Activated CD8-positive, alpha-beta memory T cell treated with anti-CD3 and anti-CD28 coated beads for 24 hours (primary cell): ENCODE measurements around the gene NUP210.

ENCODE experiments used
- DNase-seq: peaks from one replicate; pipeline ENCODE4 v3.0.0-alpha.2; 2020

NUP210 gene

DNA sequence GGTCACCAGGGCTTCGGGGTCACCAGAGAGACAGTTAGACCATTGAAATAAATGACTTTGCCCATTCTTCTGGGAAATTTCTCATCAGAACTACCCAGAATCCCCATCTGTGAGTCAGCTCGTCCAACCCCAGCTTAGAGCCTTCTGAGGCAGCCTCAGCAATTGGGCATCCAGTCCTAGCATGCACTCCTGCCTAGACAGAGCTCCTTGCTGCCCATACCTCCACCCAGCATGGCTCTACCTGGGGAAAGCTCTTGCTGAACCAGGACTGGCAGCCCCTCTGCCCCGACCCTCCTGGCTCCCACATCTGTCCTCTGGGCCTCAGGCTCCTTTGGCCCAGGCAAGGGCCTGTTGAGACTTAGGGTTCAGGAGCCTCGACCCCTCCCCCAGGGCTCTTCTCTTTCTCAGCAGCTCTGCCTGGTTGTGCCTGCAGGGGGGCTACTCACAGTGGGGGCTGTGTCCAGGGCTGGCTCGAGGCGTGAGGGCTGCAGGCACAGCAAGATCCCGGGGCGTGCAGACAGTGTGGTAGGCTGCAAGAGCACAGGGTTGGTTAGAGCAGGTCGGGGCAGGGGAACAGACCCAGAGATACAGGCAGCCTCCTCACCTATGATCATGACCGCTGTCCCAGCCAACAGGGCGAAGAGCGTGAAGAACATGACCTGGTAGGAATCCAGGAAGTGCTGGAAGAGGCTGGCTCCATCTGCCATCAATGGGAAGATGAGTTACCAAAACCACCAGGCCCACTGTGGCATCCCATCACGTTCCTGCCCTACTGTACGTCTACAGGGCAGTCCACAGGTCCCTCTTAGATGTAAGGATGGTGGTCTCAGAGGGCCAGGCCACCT is 101.3 kb downstream of the NUP210 start:
- DNase-seq, result no peak

DNA sequence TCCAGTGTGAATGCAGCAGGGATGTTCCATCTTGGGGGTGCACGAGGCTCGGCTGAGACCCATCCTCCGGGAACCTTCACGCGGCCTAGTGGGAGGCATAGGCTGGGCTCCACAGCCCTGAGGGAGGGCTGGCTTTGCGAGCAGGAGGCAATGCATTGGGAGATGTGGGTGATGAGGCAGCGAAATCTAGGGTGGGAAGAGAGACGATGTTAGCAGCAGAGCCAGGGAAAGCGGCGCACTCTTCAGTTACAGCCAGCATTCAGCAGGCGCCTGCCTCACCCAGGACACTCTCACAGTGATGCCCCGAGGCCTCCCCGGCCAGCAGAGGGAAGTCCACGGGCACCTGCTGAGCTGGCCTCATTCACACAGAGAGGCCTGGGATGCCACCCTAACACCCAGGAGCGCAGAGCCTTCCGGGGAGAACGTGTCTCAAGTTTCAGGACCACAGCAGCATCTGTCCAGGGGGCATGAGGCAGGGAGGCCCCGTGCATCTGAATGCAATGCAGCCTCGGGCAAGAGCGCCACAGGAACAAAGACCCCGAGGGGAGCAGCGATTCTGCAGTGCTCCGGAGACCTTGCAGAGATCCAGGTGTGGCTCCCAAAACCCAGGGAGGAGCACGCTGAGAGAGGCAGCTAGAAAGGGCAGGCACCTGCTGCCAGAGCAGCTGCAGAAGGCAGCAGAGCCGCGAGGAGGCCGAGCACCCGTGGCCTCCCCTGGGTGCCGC is 102.4 kb downstream of the NUP210 start:
- DNase-seq, result no peak

DNA sequence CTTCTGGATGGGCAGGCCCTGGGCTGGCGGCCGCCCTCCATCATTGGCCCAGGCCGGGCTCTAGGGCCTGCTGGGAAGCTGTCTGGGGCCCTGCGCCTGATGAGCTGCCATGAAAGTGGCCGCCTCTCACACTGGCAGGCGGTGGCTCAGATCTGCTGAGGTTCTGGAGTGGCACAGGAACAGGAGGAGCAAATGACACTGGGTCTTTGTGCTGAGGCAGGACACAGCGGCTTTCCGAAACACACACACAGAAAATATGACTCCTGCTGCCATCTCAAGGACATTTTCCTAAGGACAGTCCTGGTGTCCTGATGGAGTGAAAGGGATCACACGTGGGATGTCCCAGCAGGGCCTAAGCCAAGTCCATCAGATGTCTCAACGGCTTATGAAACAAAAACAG is 103.5 kb downstream of the NUP210 start:
- no peak for DNase-seq

DNA sequence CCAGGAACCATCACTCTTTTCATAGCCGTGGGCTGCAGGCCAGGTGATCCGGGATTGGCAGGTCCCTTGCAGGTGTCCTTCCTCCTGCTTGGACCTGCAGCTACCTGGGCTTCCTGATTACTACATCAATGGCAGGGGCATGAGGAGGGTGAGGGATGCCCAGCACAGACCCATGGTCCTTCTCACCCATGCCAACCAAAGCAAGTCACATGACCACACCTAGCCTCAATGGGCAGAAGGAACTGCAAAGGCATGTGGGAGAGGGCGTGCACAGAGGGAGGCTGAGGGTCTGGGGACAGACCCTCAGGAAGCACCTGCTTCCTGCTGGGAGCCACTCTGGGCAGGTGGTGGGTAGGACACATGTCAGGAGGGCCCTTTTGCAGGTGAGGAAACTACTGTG is 105.2 kb downstream of the NUP210 start:
- no peak for DNase-seq

DNA sequence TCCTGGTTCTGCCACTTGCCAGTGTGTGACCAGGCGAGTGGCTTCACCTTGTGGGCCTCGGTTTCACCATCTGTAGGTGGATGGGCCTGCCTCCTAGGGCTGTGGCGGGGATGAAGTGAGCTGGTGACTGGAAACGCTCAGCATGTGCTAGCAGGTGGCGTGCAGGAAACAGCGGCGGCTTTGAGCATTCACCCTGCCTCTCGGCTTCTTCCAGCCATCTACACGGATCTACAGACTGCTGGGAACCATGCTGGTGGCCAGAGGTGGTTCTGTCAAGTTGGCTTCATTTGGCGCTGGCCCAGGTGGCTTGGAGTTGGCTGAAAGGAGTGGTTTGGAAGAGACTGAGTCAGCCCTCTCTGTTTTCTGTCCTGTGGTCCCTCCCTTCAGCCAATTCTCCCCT is 106.3 kb downstream of the NUP210 start:
- DNase-seq, result no peak

DNA sequence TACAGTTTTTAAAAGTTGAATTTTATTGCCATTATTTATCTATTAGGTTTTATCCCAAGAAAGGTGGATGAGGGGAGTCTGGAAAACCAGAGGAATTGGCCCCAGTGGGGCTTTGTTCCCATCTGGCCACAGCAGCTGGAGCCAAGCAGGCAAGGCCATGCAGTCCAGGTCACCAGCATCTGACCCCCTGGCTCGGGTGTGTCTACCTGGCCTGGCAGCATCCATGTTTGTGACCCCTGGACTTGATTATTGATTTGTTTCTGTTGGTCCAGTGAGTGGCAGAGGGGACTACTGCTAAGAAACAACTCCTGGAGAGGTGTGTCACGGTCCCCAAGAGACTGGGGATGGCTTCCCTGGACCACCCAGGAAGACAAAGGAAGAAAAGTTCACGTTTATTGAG is 111.1 kb downstream of the NUP210 start:
- no peak for DNase-seq

DNA sequence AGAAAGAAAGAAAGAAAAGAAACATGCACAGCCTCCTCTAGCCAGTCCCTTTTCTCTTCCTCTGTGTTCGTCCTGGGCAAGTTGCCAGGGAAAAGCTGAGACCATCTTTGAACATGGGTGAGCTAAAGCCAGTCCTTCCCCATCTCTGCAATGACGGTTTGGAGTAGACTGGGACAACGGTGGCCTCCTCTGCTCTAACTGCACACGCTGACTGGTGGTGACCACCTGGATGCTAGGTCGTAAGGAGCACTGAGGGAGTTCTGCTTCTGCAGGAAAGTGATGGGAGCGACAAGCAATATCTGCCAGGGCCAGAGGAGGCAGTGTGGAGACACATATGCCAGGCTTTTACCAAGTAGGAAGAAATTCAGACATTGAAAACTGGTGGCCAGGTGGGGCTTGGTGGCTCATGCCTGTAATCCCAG is 111.7 kb downstream of the NUP210 start:
- DNase-seq, result no peak

DNA sequence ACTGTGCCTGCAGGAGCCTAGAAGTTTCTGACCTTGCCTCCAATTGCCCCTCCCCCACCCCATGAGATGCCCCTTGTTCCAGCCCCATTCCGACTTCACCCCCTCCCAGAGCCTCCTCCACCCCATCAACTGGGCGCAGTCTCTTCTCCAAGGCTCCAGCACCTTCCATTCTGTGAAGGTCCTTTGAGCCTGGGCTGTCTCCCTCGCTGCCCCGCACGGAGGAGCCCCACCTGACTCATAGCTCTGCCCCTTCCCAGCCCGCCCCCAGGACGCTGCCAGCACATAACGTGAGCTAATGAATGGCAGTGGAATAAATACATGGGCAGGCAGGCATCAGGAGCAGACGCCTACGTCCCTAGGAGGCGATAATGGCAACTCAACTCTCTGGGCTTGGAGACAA is 113.1 kb downstream of the NUP210 start:
- DNase-seq, result no peak

DNA sequence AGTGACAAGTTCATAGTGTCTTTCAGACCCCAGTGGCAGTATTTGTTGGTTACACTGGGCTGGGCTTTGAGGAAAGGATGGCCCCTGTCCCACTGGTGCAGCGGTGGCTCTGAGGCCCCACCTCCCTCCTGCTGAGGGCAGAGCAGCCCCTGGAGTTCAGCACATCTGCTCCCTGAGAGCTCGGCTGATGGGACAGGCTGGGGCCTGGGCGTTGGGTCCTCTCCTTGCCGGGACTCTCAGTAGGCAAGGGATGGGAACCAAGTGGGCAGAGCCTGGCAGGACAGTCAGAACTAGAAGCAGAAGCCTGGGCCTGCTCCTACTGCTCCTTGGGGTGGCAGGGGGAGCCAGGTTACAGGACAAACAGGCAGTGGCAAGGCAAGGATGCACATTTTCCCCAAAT is 114.5 kb downstream of the NUP210 start:
- DNase-seq, result no peak

DNA sequence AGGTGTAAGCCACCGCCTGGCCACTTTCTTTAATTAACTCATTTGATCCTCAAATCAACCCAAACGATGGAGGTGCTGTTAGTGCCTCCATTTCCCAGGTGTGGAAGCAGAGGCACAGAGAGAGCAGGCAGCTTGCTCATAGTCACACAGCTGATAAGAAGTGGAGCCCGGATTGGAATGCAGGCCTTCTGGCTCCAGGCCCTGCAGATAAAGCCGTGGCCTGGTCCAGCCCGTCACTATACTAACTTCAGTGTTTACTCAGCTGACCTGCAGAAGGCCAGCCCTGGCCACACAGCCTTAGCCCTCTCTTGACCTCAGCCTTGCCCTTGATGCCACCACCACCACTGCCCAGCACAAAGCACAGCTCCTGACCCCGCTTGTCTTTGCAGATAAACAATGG is 116.7 kb downstream of the NUP210 start:
- no peak for DNase-seq

DNA sequence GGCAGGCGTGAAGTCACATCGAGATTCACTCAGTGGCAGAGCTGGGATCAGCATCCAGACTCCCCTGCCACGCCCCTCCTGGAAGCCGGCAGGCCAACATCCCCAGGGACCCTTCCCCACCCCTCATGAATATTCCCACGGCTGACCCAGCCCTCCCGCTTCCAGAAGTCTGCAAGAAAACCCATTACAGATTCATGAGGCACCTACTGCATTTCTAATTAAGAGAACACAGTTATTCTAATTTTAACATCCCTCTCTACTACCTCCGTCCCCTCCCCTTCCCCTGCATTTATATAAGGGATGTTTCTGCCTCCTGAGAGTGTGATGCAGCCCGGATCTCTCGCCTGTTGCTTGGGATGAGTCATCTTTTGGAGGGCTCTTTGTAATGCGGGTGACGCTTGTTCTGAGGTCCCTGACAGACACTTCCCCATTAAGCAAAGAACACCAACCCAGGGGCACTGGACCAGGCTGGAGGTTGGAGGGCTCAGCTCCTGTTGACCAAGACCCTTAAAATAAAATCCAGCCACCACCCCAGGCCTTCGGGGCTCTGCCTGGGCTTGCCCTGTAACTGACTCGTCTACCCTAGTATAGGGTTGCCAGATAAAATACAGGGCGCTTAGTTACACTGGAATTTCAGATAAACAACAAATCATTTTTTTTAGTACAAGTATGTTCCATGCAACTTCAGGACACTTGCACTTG is 118.7 kb downstream of the NUP210 start:
- DNase-seq, result no peak

DNA sequence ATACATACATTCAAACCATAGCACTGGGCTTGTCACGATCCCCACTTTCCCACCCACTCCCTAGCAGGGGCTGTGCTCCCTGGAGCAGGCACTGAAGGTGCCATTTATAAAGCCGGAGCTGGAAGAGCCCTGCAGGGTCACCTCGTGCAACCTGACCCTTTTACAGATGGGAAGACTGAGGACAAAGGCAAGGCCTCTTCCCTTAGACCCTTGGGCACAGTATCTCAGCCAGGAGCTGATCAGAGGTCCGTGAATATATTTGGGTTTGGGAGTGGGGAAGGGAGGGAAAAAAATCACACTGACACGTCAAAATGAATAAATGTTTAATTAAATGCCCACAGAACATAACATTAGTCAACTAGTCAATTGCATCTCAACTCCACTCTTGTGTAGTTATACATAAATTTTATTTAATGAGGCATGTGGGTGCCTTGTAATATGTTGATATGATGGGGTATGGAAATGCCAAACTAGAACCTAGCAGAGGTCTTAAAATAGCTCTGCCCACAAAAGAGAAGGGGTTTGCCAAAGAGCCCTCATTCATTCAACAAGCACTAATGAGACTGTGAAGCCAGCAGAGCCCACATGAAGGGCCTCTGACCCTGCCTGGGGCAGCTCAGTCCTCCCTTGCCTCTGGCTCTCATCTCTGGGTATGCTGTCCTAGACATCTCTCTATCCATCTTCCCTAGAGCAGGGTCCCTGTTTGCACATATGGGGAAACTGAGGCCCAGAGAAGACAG is 119.4 kb downstream of the NUP210 start:
- no peak for DNase-seq

DNA sequence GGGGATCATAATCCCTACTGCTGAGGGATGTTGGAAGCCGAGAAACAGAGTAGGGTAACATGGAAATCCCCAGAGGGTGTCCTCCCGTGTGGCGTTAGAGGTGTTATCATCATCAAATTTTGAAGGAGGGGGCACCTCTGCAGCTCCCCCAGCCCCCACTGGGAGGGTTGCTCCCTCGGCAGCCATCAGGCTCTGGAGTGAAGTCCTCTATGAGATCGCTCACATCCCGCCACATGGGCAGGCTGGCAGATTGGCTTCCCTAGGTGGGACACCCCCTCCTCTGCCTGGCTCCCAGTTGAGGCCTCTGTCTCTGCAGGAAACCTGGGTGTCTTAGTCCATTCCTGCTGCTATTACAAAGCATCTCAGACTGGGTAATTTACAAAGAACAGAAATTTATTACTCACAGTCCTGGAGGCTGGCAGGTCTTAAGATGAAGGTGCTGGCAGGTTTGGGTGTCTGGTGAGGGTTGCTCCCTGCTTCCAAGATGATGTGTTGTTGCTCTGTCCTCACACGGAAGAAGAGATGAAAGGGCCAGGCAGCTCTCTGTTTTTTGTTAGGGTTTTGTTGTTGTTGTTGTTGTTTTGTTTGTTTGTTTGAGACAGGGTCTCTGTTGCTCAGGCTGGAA is 120.5 kb downstream of the NUP210 start:
- DNase-seq, result no peak

DNA sequence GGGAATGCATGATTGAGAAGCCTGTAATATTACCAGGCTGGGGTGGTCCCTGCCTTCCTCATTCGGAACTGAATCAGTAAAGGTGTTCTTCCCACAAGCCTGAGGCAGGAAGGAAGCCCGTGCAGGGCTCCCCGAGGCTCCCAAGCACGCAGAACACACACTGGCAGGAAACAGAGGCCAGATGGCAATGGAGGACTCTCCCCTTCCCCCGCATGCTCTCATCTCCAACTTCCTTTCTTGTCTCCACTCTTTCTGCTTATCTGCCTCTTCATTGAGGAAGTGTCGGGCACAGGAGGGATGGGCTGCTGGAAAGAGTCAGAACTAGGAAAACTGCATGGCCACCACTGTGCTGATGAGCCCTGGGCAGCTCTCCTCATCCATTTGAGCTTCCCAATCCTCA is 123.5 kb downstream of the NUP210 start:
- DNase-seq, result no peak

DNA sequence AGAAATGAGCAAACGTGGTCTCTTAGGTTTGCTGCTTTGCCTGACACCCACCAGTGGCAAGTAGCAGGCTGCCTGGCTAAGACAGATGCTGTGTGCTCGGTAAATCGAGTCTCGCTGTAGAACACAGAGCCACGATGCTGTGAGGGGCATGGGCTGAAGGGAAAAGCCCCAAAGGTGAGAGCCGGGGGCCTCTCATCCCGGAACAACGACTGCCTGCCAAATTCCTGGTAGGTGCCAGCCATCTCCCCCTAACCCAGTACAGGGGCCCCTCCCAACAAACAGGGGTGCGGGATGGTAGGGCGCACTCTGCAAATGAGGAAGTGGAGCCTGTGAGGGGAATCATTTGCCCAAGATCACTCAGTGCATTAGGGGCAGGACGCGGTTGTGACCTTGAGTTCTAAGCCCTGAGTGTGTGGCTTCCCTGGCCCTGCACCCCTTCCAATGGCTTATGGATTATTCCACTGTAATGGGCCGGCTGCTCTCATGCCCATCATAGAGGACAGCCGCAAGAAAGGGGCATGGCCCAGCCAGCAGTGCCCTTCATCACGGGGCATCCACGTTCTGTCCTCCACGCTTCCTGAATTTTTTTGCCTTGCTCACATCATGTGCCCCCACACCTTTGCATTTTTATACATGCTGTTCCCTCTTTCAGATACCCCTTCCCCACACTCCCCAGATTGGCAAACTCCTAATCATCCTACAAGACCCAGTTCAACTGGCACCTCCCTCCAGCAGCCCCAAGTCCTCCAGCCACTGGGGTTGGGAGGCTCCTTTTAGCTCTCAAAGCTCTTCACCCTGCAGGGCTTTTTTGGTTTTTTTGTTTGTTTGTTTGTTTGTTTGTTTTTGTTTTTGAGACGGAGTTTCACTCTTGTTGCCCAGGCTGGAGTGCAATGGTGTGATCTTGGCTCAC is 125.4 kb downstream of the NUP210 start:
- no peak for DNase-seq

DNA sequence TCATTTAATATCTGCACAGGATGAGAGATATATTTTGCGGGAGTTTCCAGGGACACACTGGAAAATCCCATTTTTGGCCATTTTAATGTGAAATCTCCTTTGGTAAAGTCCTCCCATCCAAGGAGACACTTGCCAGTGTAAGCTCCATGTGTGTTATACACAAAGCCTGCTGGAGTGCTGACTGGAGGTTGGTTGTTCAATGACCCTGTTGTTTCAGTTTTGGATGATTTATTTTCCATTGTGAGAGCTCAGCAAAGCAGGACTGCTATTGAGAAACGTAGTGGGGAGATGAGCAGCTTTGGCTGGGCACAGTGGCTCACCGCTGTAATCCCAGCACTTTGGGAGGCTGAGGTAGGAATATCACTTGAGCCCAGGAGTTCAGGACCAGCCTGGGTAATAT is 127.7 kb downstream of the NUP210 start:
- DNase-seq, result no peak

DNA sequence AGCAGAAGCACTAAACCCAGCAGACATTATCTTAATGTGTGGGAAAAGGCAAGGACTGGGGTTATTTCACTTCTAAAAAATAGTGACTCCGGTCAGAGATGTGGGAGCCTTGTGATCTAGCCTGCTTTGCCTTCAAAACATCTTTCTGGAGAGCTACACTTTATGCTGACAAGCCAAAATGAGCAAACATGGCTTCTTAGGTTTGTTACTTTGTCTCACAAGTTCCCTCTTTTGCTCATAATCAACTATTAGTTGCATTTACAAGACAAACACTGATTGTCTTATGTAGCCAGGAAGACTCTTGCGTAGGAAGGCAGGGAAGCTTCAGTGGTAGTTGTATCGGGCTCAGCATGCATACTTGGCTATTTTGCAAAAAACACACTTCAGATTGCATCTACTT is 129.2 kb downstream of the NUP210 start:
- no peak for DNase-seq

DNA sequence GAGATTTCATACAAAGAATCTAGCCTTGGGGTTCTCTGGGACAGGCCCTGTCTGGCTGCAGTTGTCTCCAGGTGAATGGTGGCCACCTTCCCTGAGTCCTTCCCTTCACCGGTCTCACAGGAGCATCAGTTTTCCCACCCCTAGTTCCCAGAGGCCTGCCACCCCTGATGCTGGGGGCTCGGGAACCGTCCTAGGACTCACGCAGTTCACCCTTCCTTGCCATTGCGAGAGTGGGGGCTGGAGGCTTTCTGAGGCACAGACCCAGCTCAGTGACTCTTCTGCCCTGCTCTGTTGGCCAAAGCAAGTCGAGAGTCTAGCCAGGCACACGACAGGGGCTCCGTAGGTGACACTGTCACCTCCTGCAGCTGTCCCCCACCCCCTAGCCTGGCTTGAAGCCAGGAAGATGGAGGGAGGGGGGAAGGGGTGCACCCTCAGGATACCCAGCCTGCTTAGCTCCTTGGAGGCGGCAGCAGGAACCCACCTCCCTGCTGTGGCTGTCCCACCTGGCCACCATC is 130.3 kb downstream of the NUP210 start:
- DNase-seq, result no peak

DNA sequence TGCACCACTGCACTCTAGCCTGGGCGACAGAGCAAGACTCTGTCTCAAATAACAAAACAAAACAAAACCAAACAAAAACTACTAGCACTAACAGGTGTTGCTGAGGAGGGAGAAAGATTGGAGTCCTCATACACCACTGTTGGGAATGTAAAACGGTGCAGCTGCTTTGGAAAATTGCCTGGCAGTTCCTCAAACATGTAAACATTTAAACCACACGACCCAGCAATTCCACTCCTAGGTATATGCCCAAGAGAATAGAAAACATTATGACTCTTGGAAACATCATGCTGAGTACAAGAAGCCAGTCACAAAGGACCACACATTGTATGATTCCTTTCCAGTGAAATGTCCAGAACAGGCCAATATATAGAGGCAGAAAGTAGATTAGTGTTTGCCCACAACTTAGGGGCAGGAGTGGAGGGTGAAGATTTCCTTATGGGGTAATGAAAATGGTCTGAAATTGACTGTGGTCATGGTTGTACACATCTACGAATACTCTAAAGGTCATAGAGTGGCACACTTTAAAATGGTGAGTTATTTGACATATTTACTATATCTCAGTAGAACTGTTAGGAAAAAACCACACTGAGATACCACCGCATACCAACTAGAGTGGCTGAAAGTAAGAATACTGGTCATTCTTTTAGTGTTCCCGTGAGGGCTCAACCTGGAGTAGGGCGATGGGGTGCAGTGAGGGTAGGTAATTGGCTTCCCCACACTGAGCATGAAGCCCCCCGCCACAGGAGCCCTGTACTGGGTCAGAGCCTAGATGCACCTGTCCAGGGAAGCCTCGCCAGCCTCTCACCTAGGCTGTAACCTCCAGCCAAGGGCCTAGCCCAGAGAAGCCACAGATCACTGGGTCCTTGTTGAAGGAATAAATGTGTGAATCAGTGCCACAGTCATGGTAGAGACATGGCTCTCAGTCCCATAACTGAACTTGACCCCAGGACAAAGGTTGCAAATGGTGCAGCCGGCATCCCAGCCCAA is 131.1 kb downstream of the NUP210 start:
- no peak for DNase-seq

DNA sequence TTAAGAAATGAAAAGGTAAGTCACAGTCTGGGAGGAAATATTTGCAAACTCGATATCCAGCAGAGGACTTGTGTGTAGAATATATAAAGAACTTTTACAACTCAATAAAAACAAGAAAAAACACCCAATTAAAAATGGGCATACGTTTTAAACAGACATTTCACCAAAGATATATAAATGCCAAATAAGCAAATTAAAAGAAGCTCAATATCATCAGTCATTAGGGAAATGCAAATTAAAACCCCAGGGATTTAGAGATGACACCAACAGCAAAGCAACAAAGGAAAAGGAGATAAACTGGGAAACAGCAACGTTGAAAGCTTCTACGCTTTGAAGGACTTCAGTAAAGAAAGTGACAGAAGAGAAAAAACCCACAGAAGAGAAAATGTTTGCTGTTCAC is 132.3 kb downstream of the NUP210 start:
- DNase-seq, result no peak
